Measurements from ENCODE around the gene ZMYM1. TPM values are rescaled to one million over a fixed set of nuclear protein-coding genes. Genes with fewer than 3 reads are reported as not detected.

ZMYM1 gene
- total and polyA plus RNA-seq, 2 experiments from 2014 or later, result 37.4 to 51.0 TPM

GRCh38 chr1:35038723-35039122 is 40.5 kb upstream of the ZMYM1 start:
- no peak overlapping the region for H2AFZ ChIP-seq
- TF ChIP-seq REST (IDR thresholded peaks at IDR 0.05; ENCODE audit: unreplicated experiment) (no peak), JUNB (IDR thresholded peaks at IDR 0.05; ENCODE audit: unreplicated experiment) (no peak), CTCF (conservative IDR thresholded peaks at IDR 0.05; ENCODE audit: low read depth in 2 of 2) (no peak), ETS1 (IDR thresholded peaks at IDR 0.05) (no peak), POLR2AphosphoS5 (IDR thresholded peaks at IDR 0.05; ENCODE audit: low read depth) (no peak), CREB1 (CRISPR knock-in tag; IDR thresholded peaks at IDR 0.05; ENCODE audit: low read depth) (no peak), ZNF114 (CRISPR knock-in tag; IDR thresholded peaks at IDR 0.05) (no peak), EZH2 (IDR thresholded peaks at IDR 0.05; ENCODE audit: low read depth, unreplicated experiment) (no peak), STAT1 (IDR thresholded peaks at IDR 0.05; ENCODE audit: unreplicated experiment) (no peak), NANOG (IDR thresholded peaks at IDR 0.05; ENCODE audit: borderline replicate concordance) (no peak), EZH2phosphoT487 (IDR thresholded peaks at IDR 0.05; ENCODE audit: unreplicated experiment) (no peak), ZNF331 (CRISPR knock-in tag; IDR thresholded peaks at IDR 0.05; ENCODE audit: low read depth) (no peak)
- TF ChIP-seq, protein P1, sequence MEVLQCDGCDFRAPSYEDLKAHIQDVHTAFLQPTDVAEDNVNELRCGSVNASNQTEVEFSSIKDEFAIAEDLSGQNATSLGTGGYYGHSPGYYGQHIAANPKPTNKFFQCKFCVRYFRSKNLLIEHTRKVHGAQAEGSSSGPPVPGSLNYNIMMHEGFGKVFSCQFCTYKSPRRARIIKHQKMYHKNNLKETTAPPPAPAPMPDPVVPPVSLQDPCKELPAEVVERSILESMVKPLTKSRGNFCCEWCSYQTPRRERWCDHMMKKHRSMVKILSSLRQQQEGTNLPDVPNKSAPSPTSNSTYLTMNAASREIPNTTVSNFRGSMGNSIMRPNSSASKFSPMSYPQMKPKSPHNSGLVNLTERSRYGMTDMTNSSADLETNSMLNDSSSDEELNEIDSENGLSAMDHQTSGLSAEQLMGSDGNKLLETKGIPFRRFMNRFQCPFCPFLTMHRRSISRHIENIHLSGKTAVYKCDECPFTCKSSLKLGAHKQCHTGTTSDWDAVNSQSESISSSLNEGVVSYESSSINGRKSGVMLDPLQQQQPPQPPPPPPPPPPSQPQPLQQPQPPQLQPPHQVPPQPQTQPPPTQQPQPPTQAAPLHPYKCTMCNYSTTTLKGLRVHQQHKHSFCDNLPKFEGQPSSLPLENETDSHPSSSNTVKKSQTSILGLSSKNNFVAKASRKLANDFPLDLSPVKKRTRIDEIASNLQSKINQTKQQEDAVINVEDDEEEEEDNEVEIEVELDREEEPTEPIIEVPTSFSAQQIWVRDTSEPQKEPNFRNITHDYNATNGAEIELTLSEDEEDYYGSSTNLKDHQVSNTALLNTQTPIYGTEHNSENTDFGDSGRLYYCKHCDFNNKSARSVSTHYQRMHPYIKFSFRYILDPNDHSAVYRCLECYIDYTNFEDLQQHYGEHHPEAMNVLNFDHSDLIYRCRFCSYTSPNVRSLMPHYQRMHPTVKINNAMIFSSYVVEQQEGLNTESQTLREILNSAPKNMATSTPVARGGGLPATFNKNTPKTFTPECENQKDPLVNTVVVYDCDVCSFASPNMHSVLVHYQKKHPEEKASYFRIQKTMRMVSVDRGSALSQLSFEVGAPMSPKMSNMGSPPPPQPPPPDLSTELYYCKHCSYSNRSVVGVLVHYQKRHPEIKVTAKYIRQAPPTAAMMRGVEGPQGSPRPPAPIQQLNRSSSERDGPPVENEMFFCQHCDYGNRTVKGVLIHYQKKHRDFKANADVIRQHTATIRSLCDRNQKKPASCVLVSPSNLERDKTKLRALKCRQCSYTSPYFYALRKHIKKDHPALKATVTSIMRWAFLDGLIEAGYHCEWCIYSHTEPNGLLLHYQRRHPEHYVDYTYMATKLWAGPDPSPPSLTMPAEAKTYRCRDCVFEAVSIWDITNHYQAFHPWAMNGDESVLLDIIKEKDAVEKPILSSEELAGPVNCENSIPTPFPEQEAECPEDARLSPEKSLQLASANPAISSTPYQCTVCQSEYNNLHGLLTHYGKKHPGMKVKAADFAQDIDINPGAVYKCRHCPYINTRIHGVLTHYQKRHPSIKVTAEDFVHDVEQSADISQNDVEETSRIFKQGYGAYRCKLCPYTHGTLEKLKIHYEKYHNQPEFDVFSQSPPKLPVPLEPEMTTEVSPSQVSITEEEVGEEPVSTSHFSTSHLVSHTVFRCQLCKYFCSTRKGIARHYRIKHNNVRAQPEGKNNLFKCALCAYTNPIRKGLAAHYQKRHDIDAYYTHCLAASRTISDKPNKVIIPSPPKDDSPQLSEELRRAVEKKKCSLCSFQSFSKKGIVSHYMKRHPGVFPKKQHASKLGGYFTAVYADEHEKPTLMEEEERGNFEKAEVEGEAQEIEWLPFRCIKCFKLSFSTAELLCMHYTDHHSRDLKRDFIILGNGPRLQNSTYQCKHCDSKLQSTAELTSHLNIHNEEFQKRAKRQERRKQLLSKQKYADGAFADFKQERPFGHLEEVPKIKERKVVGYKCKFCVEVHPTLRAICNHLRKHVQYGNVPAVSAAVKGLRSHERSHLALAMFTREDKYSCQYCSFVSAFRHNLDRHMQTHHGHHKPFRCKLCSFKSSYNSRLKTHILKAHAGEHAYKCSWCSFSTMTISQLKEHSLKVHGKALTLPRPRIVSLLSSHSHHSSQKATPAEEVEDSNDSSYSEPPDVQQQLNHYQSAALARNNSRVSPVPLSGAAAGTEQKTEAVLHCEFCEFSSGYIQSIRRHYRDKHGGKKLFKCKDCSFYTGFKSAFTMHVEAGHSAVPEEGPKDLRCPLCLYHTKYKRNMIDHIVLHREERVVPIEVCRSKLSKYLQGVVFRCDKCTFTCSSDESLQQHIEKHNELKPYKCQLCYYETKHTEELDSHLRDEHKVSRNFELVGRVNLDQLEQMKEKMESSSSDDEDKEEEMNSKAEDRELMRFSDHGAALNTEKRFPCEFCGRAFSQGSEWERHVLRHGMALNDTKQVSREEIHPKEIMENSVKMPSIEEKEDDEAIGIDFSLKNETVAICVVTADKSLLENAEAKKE (CRISPR knock-in tag; IDR thresholded peaks at IDR 0.05), result no peak
- H3K27ac ChIP-seq (ENCODE audit: low read depth), result no peak overlapping the region
- Mint-ChIP-seq H3K27me3 (ENCODE audit: insufficient read depth, low read depth, poor library complexity) (no peaks in the 10 kb centered on the region), H3K27ac (no peak overlapping the region), H3K9me3 (peaks cover 7% of the 10 kb centered on the region; the same call in 2 of the 3 replicates), H3K4me1 (no peaks in the 10 kb centered on the region), H3K4me3 (no peak overlapping the region), H3K36me3 (ENCODE audit: low read depth) (0 out of 3 replicates have a peak, but pooled peaks cover 3% of the 10 kb centered on the region)
- no peaks in the 10 kb centered on the region for H3K4me1 ChIP-seq (ENCODE audit: insufficient read depth)
- no peaks in the 10 kb centered on the region for H3K9me2 ChIP-seq (ENCODE audit: insufficient read depth)
- H4K20me1 ChIP-seq (replicated peaks; ENCODE audit: insufficient read depth), result no peaks in the 10 kb centered on the region
- DNase-seq (ENCODE audit: low spot score) (no peak), ATAC-seq (no peak)
- H3K79me2 ChIP-seq (replicated peaks; ENCODE audit: insufficient read depth), result no peaks in the 10 kb centered on the region
- no peaks in the 10 kb centered on the region for H3F3A ChIP-seq (replicated peaks; ENCODE audit: low read depth)
- no peak overlapping the region for H3K4me3 ChIP-seq
- no peaks in the 10 kb centered on the region for H3K36me3 ChIP-seq (ENCODE audit: insufficient read depth)
- no peak overlapping the region for H3K4me2 ChIP-seq
- H3K27me3 ChIP-seq (ENCODE audit: insufficient read depth), result no peaks in the 10 kb centered on the region
